ENCODE results near the gene RAB40C.

RAB40C gene

GRCh38 chr16:555528-556473 lies 34.1 kb upstream of the RAB40C start:
- Histone ChIP-seq H3K27me3 (ENCODE audit: insufficient read depth, low read length, poor library complexity) (no peaks in the 10 kb centered on the region), H3K36me3 (ENCODE audit: insufficient read depth, low read length) (peaks cover 19% of the 10 kb centered on the region), H3K9ac (ENCODE audit: low read depth, low read length) (no peak overlapping the region), H3K4me1 (ENCODE audit: insufficient read depth, low read length) (no peaks in the 10 kb centered on the region), H3K27ac (ENCODE audit: low read length) (no peak overlapping the region), H3K4me3 (ENCODE audit: low read depth in 1 of 2, low read length in 2 of 2) (no peak overlapping the region), H3K4me2 (ENCODE audit: insufficient read depth, low read length) (no peak overlapping the region), H2AFZ (ENCODE audit: low read depth, low read length) (no peak overlapping the region), H4K20me1 (ENCODE audit: insufficient read depth, low read length) (no peaks in the 10 kb centered on the region; the same call in 1 of the 2 replicates), H3K79me2 (ENCODE audit: insufficient read depth, low read length) (no peaks in the 10 kb centered on the region), H3K9me3 (ENCODE audit: insufficient read depth, low read length, severe bottlenecking) (no peaks in the 10 kb centered on the region)
- ATAC-seq (ENCODE audit: insufficient read depth, low read depth) (no peak), DNase-seq (no peak)
- TF ChIP-seq EZH2 (IDR thresholded peaks at IDR 0.05; ENCODE audit: borderline replicate concordance, low read depth, low read length, severe bottlenecking) = no peak
- peak; percentile 13 for TF ChIP-seq CTCF (IDR thresholded peaks at IDR 0.05; ENCODE audit: borderline replicate concordance, extremely low read depth, low read length, poor library complexity, severe bottlenecking)

GRCh38 chr16:556474-557173 lies 33.2 kb upstream of the RAB40C start:
- H3K27ac ChIP-seq (ENCODE audit: low read length) = no peak overlapping the region
- H3K4me1 ChIP-seq (ENCODE audit: insufficient read depth, low read length) = no peaks in the 10 kb centered on the region
- no peaks in the 10 kb centered on the region for H3K9me3 ChIP-seq (ENCODE audit: insufficient read depth, low read length, severe bottlenecking)
- H2AFZ ChIP-seq (ENCODE audit: low read depth, low read length) = no peak overlapping the region
- no peak for ATAC-seq (ENCODE audit: insufficient read depth, low read depth)
- H3K9ac ChIP-seq (ENCODE audit: low read depth, low read length) = no peak overlapping the region
- no peak overlapping the region for H3K4me2 ChIP-seq (ENCODE audit: insufficient read depth, low read length)
- H3K36me3 ChIP-seq (ENCODE audit: insufficient read depth, low read length) = peaks cover 13% of the 10 kb centered on the region
- H3K27me3 ChIP-seq (ENCODE audit: insufficient read depth, low read length, poor library complexity) = no peaks in the 10 kb centered on the region
- no peaks in the 10 kb centered on the region; the same call in 1 of the 2 replicates for H4K20me1 ChIP-seq (ENCODE audit: insufficient read depth, low read length)
- no peak overlapping the region for H3K4me3 ChIP-seq (ENCODE audit: low read depth in 1 of 2, low read length in 2 of 2)
- no peak for TF ChIP-seq CTCF (IDR thresholded peaks at IDR 0.05; ENCODE audit: borderline replicate concordance, extremely low read depth, low read length, poor library complexity, severe bottlenecking)
- no peak for TF ChIP-seq EZH2 (IDR thresholded peaks at IDR 0.05; ENCODE audit: borderline replicate concordance, low read depth, low read length, severe bottlenecking)
- DNase-seq = no peak
- no peaks in the 10 kb centered on the region for H3K79me2 ChIP-seq (ENCODE audit: insufficient read depth, low read length)

GRCh38 chr16:557463-558297 lies 32.2 kb upstream of the RAB40C start:
- H3K27me3 ChIP-seq (ENCODE audit: insufficient read depth, low read length, poor library complexity) = no peaks in the 10 kb centered on the region
- H3K9ac ChIP-seq (ENCODE audit: low read depth, low read length) = no peak overlapping the region
- no peak overlapping the region for H3K4me3 ChIP-seq (ENCODE audit: low read depth in 1 of 2, low read length in 2 of 2)
- no peaks in the 10 kb centered on the region for H3K79me2 ChIP-seq (ENCODE audit: insufficient read depth, low read length)
- H2AFZ ChIP-seq (ENCODE audit: low read depth, low read length) = no peak overlapping the region
- H3K36me3 ChIP-seq (ENCODE audit: insufficient read depth, low read length) = peaks cover 3% of the 10 kb centered on the region
- no peaks in the 10 kb centered on the region; the same call in 1 of the 2 replicates for H4K20me1 ChIP-seq (ENCODE audit: insufficient read depth, low read length)
- H3K4me2 ChIP-seq (ENCODE audit: insufficient read depth, low read length) = no peak overlapping the region
- no peak for ATAC-seq (ENCODE audit: insufficient read depth, low read depth)
- DNase-seq = no peak
- TF ChIP-seq EZH2 (IDR thresholded peaks at IDR 0.05; ENCODE audit: borderline replicate concordance, low read depth, low read length, severe bottlenecking) = no peak
- no peak for TF ChIP-seq CTCF (IDR thresholded peaks at IDR 0.05; ENCODE audit: borderline replicate concordance, extremely low read depth, low read length, poor library complexity, severe bottlenecking)
- H3K4me1 ChIP-seq (ENCODE audit: insufficient read depth, low read length) = no peaks in the 10 kb centered on the region
- H3K9me3 ChIP-seq (ENCODE audit: insufficient read depth, low read length, severe bottlenecking) = no peaks in the 10 kb centered on the region
- H3K27ac ChIP-seq (ENCODE audit: low read length) = no peak overlapping the region

Data from DND-41 (cell line).